ENCODE data around the gene DIAPH3.

The DIAPH3 gene

DNA sequence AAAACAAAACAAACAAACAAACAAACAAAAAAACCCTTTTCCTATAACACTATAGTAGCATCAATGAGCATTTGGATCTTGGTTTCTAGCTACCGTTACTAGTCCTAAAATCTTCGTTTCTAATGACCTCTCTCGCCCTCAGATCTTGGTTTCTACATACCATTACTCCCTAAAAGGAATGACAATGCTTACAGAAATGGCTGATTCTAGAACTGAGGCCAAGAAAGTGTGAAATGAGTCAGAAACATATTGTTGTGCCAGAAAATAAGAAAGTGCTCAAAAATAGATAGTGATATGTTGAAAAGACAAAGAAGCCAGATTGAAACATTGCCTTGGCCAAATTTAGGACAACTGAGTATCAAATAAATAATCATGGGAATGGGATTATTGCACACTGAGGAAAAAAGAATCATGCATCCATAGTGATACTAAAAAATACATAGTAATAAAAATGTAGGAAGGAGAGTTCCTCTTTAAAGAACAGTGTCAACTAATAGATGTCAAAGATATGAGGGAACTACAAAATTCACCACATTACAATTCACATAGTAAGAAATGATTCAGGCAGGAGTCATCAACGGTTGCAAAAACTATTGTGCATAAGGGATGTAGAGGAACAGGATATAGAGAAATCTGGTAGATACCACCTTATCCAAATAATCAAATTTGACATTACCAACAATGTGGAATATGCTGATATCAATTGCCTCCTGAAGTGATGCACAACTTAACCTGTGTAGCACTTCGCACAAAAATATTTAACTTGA, 386.6 kb downstream of the DIAPH3 start:
- no peak for DNase-seq

DNA sequence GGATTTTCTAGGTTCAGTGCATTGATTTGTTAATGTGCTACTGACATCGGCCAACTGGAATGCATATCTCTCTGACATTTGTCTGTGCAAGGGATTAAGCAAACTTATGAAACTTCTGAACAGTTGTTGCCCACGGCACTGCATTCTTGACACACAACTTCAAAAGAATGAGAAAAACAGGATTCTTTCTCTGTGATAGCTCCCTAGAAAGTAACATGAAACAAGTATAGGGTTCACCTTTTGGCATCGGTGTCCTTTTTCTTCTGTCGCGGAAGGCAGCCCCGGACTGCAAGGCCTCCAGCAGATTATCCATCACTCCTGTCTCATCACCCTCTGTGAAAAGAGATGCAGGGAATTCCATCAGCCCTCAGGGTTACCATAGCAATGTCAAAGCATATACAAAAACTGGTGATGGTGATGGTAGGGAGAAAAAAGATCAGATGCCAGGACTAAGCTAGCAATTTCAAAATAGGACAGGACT, 389.2 kb downstream of the DIAPH3 start:
- DNase-seq: no peak

DNA sequence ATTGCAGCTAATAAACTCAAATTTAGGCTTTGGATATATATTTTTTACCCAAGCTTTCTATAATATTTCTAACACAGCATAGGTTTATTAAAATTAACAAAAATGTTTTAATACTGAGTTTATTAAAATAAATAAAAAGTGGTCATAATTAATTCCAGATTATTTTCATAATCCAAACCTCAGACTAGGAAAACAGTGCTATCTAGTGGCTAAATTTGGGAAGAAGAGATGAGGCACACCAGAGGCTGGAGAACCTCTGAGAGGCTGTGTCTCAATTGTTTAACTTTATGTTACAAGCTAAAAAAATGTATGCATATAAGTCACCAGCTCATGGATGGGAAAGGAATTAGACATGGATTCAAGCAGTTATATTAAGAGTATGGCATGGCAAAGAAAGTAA, 392.5 kb downstream of the DIAPH3 start:
- DNase-seq: no peak

DNA sequence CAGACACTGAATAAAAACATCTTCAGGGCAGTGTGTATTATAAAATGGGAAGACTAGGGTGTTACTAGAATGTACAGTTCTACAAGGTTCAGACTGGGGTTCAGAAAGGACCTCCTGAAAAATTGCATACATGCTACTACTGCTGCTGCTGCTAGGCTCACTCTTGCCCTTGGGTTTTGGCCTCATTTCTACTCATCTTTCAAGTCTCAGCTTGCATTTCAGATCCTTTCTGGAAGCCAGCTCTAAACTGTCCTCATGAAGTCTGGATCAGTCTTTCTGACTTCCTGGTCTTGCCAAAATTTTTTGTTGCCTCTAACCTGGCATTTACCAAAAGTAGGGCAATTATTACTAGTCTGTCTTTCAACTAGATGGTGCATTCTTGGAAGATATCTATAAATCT, 393.3 kb downstream of the DIAPH3 start:
- DNase-seq: no peak

DNA sequence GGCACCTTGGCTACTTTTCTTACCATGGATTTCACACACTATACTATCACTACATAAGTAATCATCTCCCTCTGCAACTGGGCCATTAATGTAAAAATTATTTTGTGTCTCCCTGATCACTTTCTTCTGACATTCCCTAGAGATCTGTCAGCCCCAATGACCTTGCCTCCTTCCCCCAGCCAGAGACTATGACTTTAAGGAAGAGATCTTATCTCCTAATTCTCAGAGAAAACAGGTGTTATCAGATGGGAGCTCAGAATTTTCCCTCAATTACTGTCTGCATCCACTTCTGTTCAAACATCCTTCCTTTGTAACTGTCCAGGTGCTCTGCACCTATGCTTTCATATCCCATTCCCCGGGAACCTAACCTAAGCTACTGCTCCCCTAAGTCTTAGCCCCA, 397.5 kb downstream of the DIAPH3 start:
- no peak for DNase-seq

DNA sequence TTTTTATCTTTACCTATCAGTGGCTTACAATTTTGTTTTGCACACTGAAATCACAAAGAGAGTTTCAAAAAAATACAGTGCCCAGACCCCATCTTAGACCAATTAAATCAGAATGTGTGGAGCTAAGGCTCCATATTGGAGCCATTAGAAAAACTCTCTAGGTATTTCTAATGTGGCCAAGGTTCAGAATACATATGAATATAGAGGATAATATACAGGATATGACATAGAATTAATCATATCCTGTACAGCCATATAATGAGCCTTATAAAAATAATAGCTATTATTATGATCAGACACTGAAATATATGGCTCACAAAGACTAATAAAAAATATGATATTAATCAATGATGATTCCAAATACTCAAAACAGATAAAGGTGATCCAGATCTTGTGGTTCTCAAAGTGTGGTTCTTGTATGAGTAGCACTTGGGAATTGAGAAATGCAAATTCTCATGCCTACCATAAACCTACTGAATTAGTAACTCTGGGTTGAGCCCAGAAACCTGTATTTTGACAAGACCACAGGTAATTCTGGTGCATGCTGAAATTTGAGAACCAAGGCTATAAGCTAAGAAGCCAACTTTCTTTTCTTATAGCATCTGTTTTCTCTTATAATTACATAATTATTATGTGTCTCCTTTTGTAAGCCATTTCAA, 408.0 kb downstream of the DIAPH3 start:
- DNase-seq: no peak

DNA sequence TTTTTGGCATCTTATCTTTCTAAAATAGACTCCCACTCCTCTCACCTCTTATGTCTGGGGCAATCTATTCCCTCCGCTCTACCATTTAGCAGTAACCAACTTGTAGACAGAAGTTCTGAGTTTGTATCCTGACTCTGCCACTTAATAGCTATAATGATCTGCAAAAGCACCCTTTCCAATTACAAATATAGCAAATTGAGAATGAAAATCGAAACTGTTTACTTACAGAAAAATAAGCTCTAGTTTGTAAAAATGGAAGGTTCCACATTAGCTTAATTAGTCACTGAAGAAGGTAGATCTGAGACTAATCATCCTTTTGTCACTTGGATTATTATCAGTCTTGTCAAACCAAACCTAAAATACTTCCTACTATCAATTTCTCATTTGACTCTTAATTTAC, 409.3 kb downstream of the DIAPH3 start:
- no peak for DNase-seq

DNA sequence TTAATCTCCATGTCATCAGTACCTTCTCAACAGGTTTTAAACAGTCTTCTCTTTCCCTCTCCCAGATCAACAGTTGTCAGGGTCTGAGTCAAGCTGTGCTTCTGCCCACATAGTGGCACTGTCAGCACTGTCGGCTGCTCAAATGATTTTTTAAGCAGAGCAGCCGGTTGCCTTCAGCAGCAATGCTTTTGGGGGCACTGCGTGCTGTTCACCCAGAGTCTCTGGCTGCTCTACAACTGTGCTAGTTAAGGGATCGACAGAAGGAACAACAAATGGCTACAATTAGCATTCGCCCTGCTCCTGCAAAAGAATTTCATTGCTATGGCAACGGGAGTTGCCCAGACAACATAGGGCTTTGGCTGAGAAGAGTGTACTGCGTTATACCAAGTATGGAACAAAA, 412.9 kb downstream of the DIAPH3 start:
- DNase-seq: no peak

DNA sequence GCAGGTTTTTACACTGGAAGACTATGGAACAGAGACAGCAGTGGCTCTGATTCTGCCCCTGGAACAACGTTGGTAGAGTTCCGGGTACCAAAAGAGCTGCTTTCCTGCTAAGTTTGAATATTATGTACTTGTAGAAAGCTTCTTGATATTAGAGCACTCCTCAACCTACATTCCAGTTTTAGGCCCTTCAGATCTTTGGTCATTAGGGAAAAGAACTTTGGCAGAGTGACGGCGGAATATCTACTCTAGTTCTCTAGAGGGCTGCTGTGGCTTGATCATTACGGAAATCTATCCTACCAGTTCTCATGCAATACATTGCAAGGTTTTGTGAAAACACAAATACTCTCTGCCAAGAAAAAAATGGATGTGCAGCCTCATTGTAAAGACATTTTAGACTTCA, 415.7 kb downstream of the DIAPH3 start:
- no peak for DNase-seq

DNA sequence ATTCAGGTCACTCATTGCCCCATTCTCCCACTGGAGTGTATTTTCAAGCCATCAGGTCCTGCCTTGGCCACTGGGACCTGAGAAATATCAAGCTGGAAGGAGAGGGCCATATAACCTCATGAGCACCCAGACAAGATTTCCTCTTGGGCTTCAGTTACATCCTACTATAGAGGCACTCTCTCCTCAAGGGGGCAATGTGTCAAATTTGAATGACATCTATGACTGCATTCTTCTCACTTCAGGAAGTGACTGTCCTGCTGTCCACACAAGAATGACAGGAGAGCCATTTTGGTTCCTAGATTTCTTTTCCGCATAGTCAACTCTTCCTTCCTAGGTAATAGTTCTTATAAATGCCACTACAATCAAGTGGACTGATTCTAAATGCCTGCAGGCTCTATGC, 416.2 kb downstream of the DIAPH3 start:
- DNase-seq: no peak

DNA sequence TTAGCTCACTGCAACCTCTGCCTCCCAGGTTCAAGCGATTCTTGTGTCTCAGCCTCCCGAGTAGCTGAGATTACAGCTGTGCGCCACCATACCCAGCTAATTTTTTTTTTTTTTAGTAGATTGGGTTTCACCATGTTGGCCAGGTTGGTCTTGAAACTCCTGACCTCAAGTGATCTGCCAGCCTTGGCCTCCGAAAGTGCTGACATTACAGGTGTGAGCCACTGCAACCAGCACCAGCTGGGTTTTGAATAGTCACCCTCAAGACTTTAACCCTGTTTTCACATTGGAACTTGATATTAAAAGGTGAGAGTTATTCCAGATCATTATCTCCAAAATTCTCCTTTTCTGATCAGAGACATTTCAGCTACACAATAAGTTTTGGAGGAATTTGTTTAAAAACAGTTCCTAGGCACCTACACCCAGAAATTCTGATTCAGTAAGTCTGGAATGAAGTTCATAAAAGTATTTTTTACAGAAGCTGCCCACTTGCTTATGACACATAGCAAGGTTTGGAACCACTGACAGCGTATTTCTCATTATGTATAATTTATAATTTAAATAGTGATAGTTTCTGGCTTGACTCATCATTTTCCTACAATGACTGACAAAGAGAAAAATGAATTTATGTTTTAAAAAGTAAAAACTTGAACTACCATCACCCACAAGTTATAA, 417.3 kb downstream of the DIAPH3 start:
- DNase-seq: no peak

DNA sequence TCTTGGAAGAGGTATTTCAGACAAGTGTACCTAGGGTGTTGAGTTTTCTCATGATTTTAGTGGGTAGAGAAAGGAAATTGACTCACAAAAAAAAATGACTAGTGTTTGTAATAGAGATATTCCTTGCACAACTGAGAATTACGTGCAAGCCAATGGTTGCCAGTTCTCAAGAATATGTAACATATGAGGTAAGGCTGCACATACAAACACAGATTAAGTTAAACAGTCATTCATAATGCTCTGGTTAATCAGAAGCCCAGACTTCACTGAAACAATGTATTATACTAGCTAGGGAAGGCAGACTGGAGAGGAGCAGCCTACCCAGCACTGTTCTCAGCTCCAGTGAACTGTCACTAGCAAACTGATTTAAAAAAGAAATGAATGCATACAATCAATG, 418.3 kb downstream of the DIAPH3 start:
- no peak for DNase-seq

DNA sequence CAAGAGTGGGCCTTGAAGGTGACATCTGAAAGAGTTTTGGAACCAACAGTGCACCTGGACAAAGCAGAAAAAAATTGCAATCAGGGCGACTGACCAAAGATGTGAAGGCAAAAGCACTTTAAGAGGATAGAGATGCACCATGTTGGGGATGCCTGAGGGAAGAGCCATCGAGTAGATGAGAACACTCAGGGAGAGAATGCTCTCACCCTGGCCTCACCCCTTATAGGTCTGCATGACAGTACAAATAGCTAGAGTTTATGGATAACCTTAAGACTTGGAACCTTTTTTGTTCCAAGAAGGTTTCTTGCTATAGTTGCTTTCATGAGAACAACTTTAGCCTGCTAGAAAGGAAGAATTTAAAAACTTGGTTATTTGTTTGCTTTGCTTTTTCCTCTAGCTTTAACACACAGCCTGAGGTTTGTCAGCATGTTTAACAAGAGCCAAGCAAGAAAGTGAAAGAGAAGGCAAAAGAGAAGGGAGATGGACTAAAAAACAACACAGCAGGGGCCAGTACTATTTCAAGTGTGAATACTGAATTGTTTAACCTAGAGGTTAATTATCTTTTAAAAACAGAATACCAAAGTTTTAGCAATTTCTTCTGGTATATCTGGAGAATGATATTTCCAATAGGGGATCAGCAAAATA, 418.9 kb downstream of the DIAPH3 start:
- no peak for DNase-seq

DNA sequence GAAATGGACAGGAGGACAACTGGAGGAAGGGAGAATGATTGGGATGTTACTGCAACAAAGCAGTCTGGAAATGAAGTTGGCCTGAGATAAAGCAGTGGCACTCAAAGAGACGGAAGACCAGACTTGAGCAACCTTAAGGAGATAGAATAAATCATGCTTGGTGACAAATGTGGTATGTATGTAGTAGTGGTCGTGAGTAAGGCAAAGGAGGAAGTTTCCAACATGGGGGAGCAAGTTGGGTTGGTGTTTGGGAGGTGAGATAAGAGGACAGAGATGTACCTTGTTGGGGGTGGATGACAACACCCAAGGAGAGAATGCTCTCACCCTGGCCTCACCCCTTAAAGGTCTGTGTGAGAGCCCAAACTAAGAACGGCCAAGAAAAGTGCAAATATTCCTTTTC, 420.5 kb downstream of the DIAPH3 start:
- DNase-seq: no peak

DNA sequence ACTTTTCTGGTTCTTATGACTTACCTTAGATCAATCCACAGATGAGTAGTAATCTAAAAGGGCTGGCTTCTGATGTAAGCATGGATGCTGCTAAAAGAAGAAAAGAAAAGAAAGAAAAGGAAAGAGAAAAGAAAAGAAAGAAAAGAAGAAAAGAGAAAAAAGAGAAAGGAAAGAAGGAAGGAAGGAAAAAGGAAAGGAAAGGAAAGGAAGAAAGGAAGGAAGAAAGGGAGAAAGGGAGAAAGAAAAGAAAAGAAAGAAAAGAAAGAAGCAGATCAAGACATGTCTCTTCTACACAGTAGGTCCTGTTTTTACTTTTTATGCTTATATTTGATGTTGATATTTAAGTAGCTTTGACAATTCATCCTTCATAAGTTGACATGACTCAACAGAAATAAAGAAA, 421.3 kb downstream of the DIAPH3 start:
- DNase-seq: no peak

DNA sequence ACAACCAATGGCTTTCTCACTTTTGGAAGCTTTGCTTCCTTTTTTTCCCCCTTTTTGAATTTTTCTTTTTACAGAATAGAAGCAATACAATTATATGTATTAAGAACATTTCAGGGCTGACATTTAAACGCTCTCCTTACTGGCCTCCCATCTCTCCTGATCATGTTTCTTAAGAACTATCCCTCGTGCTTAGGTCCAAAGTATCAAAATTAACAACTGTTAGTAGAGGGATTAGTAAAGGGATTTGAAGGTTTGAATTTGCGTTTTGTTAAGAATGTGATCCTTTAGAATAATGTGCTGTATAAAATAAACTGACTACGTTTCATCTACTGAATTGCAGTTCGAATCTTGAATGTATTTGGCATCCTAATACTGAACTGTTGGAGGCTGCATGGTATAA, 424.8 kb downstream of the DIAPH3 start:
- no peak for DNase-seq

DNA sequence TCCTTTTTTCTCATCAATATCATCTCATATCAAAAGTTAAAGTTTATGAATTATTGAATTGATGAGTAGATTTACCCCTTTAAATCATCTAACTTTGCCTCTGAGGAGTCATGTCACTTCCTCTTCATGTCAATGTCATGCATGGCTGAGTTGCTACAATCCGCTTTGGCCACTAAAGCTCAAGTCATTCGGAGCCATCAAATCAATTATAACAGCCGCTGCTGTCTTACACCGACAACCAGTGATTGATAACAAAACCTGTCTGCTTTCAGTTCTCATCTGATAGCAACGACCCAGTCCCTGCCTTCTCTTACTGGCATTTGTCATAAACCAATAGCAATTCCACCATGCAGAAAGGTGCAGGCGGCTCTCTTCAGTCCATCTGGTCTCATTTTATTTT, 429.3 kb downstream of the DIAPH3 start:
- DNase-seq: no peak

DNA sequence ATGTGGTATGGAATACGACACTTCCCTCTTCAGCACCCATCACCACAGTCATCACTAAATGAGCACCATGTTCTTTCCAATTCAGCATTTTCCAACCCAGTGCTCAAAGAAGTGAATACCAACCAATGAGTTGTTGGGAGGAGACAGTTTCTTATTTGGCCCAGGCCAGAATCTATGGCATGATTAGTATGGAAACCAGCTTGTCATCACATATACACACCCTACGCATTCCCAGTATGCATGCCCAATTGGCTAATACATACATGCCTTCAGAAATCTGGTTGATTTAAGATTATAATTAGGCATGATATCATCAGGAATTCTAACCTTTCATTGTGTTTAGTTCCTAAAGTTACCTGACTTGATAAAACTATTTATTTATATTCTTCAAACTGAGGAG, 430.0 kb downstream of the DIAPH3 start:
- no peak for DNase-seq

DNA sequence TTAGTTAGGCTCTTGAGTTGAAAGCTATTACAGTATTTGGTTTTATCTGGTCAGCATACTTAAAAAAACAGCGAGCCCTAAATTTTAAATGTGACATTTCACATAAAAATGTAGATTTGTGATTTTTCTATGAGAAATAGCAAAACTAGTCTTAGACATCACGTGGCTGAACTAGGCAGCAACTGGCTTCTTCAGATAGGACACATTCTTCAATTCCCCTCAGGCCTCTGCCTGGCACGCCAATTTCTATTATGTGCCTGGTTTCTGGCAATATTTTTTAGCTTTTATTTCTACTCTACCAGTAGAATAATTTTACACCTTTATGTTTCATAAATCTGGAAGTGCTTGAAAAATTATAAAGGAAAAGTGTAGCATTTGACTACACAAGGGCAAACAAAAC, 433.7 kb downstream of the DIAPH3 start:
- DNase-seq: no peak

DNA sequence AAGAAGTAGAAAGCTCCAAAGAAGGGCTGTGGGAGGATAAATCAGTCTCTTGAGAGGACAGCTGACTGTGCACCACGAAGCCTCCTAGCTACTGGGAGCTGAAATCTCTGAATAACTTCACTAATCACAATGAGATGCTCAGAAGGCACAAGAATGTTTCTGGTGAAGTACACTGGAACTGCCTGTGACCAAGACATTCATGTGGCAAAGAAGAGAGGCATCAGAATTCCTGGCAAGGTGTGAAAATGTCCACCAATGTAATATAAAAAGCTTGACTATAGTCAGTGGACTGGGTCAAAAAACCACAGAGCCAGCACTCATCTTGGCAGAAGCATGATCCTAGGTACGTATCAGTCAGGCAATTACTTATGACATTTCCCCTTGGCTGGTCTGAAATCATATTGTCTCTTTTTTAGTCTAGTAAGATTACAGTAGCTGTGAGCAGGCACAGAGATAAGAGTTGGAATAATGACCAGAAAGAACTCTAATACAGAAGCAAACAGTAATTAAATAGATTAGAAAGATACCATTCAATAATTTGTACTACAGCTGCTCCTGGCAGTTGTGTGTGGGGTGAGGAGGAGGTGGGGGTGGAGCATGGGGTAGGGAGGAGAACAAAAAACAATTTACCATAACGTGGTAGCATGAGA, 434.7 kb downstream of the DIAPH3 start:
- no peak for DNase-seq

DNA sequence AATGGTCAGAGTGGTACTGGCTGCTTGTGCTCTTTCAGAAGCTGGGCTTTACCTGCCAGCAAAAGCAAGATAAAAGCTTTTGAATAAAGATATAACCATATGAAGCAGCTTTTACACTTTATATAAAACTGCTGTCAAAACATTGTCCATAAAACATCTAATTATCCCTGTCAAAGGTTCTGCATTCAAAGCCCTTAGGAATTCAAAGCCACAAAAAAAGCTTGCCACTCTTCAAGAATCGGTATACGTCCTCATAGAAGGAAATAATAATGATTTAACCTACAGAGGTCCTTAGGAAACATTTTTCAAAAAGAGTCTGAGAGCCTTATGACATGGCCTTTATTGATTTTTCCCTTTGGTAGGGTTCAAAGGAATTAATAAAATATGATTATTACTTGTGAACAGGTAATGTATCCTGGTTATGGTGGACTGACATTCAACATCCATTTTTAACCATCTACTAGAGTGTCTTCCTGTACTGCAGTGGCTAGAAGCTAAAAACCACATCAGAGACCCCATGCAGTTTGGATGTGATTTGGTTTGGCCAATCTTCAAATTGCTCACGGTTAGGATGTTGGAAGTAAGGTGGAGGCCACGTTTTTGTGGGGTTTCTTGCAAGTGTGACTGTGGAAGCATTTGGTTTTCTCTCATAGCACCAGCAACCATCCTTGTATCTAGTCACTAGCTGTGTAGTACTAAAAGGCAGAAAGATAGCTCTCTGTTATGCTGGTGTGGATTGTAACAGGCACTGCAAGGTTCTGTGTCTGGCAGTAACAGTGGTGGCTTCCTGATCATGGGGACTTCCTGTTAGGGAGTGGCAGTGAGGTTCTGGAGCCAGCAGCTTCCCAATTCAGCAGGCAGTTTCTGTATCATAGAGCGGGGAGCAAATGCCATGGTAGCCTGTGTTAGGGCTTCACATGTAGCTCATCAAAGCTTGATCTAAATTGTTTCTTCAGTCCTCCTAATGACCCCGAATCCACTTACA, 441.5 kb downstream of the DIAPH3 start:
- peak; percentile 2 for DNase-seq

DNA sequence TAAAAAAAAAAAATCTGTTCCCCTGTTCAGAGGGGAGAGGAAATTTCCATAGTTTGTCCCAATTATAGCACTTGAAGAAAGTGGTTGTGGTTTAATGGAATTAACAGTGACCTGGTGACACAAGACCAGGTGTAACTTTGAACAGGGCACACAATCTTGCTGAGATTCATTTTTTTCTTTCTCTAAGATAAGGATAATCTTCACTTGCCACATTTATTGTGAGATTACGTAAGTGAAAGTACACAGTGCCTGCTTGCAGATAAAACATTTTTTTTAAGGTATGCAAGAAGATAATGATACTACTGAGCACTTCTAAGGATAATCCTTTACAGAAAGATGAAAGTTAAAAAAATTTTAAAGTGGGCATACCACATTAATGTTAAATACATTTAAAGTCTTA, 448.1 kb downstream of the DIAPH3 start:
- DNase-seq: no peak

Data from central memory CD4-positive, alpha-beta T cell (primary cell).